HepG2 (cell line): Measurements from ENCODE around the gene MB. TPM values are rescaled to one million over a fixed set of nuclear protein-coding genes. Genes with fewer than 3 reads are reported as not detected.

Experiments used
- ATAC-seq: fragments of 200-7000 bp; cut with Tn5 transposase; 3 replicates; pipeline ENCODE4 v1.9.1; 2020; ENCODE audit warnings: mild to moderate bottlenecking, moderate library complexity
- BruUV-seq: library from RNA; stranded (reverse); fragments of 400-500 nt; replicated peaks from 2 replicates; lab custom pipeline; 2021; lab: Mats Ljungman, UMichigan
- CTCF ChIA-PET: fragments of 300-600 bp; formaldehyde crosslinking; extraction: SDS; loops from one replicate; lab custom pipeline; 2021; ENCODE audit warnings: low total read pairs, inconsistent platforms, low intra/inter-chr PET ratio; lab: Yijun Ruan, JAX
- POLR2A ChIA-PET: fragments of 350-600 bp; sonication (Branson Sonifier 250); formaldehyde crosslinking; loops from one replicate; lab custom pipeline; 2020; ENCODE audit warnings: antibody characterized with exemption, inconsistent platforms; lab: Yijun Ruan, JAX
- DNase-seq: peaks from one replicate; pipeline ENCODE4 v3.0.0-alpha.2; 2015; ENCODE audit warnings: low spot score
- FAIRE-seq: peaks from 3 replicates; lab custom pipeline; 2011; peaks lifted over from hg19 to GRCh38; lab: Jason Lieb, UNC
- H2AFZ ChIP-seq: one replicate; pipeline ENCODE4 v1.6.1; 2011; ENCODE audit warnings: low read length, inconsistent platforms
- H3K27ac ChIP-seq: fragments of 300-600 bp; 3 replicates; pipeline ENCODE4 v1.8.0; 2011; ENCODE audit warnings: mixed run types, mild to moderate bottlenecking, mixed read lengths, low read length, inconsistent platforms; ENCODE audit not compliant: insufficient read depth; ENCODE audit errors: extremely low read length
- H3K27me3 ChIP-seq, 2 experiments: fragments of 200-600 bp in 1 of 2; 2 replicates in 1 of 2; 3 replicates in 1 of 2; pipeline versions ENCODE4 v1.6.0 to v1.8.0; 2011; ENCODE audit warnings: low read length in 2 of 2, mild to moderate bottlenecking in 2 of 2, moderate library complexity in 2 of 2, inconsistent platforms in 1 of 2; ENCODE audit not compliant: insufficient read depth in 2 of 2, control insufficient read depth in 1 of 2
- H3K36me3 ChIP-seq, 2 experiments: fragments of 200-600 bp in 1 of 2; replicated peaks in 1 of 2; 2 replicates in 1 of 2; 3 replicates in 1 of 2; pipeline versions ENCODE4 v1.5.1 to v1.8.0; 2011; ENCODE audit warnings: low read length in 2 of 2, inconsistent platforms in 1 of 2; ENCODE audit not compliant: insufficient read depth in 2 of 2, control insufficient read depth in 1 of 2
- H3K4me1 ChIP-seq: 2 replicates; pipeline ENCODE4 v1.5.1; 2012; ENCODE audit warnings: low read length, inconsistent platforms; ENCODE audit not compliant: insufficient read depth
- H3K4me2 ChIP-seq: 2 replicates; pipeline ENCODE4 v1.6.0; 2011; ENCODE audit warnings: low read depth, low read length, inconsistent platforms
- H3K4me3 ChIP-seq, 3 experiments: fragments of 200-600 bp in 1 of 3; sonication (generic), shearing (Covaris generic) in 1 of 3; replicated peaks in 1 of 3; 2 replicates each; pipeline ENCODE4 v1.5.1; 2011 to 2016; ENCODE audit warnings: low read length in 3 of 3, inconsistent platforms in 2 of 3, low read depth in 2 of 3, mild to moderate bottlenecking in 2 of 3, control low read depth in 1 of 3, mixed read lengths in 1 of 3; ENCODE audit not compliant: insufficient read depth in 1 of 3
- H3K79me2 ChIP-seq: one replicate; pipeline ENCODE4 v1.6.1; 2011; ENCODE audit warnings: low read length, inconsistent platforms; ENCODE audit not compliant: insufficient read depth
- H3K9ac ChIP-seq: 2 replicates; pipeline ENCODE4 v1.6.0; 2011; ENCODE audit warnings: mild to moderate bottlenecking, low read depth, low read length, inconsistent platforms; ENCODE audit not compliant: insufficient read depth
- H3K9me3 ChIP-seq: 2 replicates; pipeline ENCODE4 v1.5.1; 2012; ENCODE audit warnings: mild to moderate bottlenecking, low read length
- H4K20me1 ChIP-seq: 2 replicates; pipeline ENCODE4 v1.6.0; 2011; ENCODE audit warnings: inconsistent platforms, mild to moderate bottlenecking, low read length, moderate library complexity; ENCODE audit not compliant: insufficient read depth
- IRX3 ChIP-seq: sonication (generic); formaldehyde crosslinking; IDR thresholded peaks from 2 replicates; pipeline ENCODE4 v1.8.1; 2023; ENCODE audit warnings: mild to moderate bottlenecking, low read depth, missing genetic modification reagents, borderline replicate concordance
- MED8 ChIP-seq: sonication (generic); formaldehyde crosslinking; IDR thresholded peaks from 2 replicates; pipeline ENCODE4 v1.8.1; 2023; ENCODE audit warnings: mild to moderate bottlenecking, missing genetic modification reagents; ENCODE audit not compliant: insufficient replicate concordance
- NCOA5 ChIP-seq: sonication (generic); formaldehyde crosslinking; IDR thresholded peaks from 2 replicates; pipeline ENCODE4 v1.4.0; 2020; ENCODE audit warnings: missing genetic modification reagents
- NFIC ChIP-seq: IDR thresholded peaks from 2 replicates; pipeline ENCODE4 v1.6.1; 2012; ENCODE audit warnings: mild to moderate bottlenecking, low read length, inconsistent platforms
- RBAK ChIP-seq: sonication (generic); formaldehyde crosslinking; IDR thresholded peaks from 2 replicates; pipeline ENCODE4 v1.5.1; 2020; ENCODE audit warnings: mild to moderate bottlenecking, missing genetic modification reagents
- RELA ChIP-seq: sonication (generic); formaldehyde crosslinking; IDR thresholded peaks from 2 replicates; pipeline ENCODE4 v1.4.0; 2020; ENCODE audit warnings: missing genetic modification reagents
- REXO4 ChIP-seq: sonication (generic); formaldehyde crosslinking; IDR thresholded peaks from 2 replicates; pipeline ENCODE4 v1.8.0; 2022; ENCODE audit warnings: missing genetic modification reagents, mild to moderate bottlenecking, borderline replicate concordance
- RXRA ChIP-seq: sonication (generic); formaldehyde crosslinking; IDR thresholded peaks from 2 replicates; pipeline ENCODE4 v1.5.1; 2020; ENCODE audit warnings: missing genetic modification reagents
- TFAP4 ChIP-seq: sonication (generic); IDR thresholded peaks from 2 replicates; pipeline ENCODE4 v1.6.1; 2016; ENCODE audit warnings: low read depth, borderline replicate concordance
- ZNF12 ChIP-seq: sonication (generic); formaldehyde crosslinking; IDR thresholded peaks from 2 replicates; pipeline ENCODE4 v1.5.0; 2020; ENCODE audit warnings: missing genetic modification reagents
- ZNF564 ChIP-seq: sonication (generic); formaldehyde crosslinking; IDR thresholded peaks from 2 replicates; pipeline ENCODE4 v1.8.1; 2023; ENCODE audit warnings: mild to moderate bottlenecking, missing genetic modification reagents
- ZNF7 ChIP-seq: IDR thresholded peaks from 2 replicates; pipeline ENCODE4 v1.6.1; 2016; ENCODE audit warnings: missing biosample characterization, missing genetic modification reagents
- ZSCAN29 ChIP-seq: sonication (generic); formaldehyde crosslinking; conservative IDR thresholded peaks from 2 replicates; pipeline ENCODE4 v1.4.0; 2020; ENCODE audit warnings: mild to moderate bottlenecking, missing genetic modification reagents
- WGBS: methylation state at CpG from one replicate; pipeline ENCODE4 v1.1.6; 2017; ENCODE audit warnings: low lambda C conversion rate; 5-methylcytosine and 5-hydroxymethylcytosine counted together
- in situ Hi-C: cut with HindIII; loops from 2 replicates; pipeline ENCODE4 v1.10.0; 2017; ENCODE audit warnings: low pct_unique_long_range_greater_than_20kb; ENCODE audit not compliant: extremely low pct_ligation_motif_present
- intact Hi-C: fragments of 100-400 bp; cut with micrococcal nuclease; formaldehyde crosslinking; loops from one replicate; pipeline ENCODE4 v1.10.0; 2022; ENCODE audit not compliant: unreplicated experiment
- polyA plus RNA-seq, 8 experiments: library from polyadenylated mRNA; depleted of rRNA in 3 of 8; stranded (reverse) in 7 of 8; unstranded in 1 of 8; fragments of >200 nt; fragmentation: Illumina TruSeq in 4 of 8; extraction: Trizol in 4 of 8; gene quantifications; 2 replicates each; pipeline versions ENCODE4 v1.2.1 to v1.2.3, GENCODE V29; 2011 to 2016; ENCODE audit warnings: low read depth in 4 of 8, missing spikeins in 1 of 8, mixed read lengths in 1 of 8; ENCODE audit not compliant: insufficient read depth in 1 of 8
- total RNA-seq, 5 experiments: library from RNA; depleted of rRNA; stranded (reverse); fragments of >200 nt; fragmentation: Illumina TruSeq; extraction: Trizol; gene quantifications; 2 replicates each; pipeline ENCODE4 v1.2.3, GENCODE V29; 2016; ENCODE audit warnings: low read depth in 1 of 5
- TF ChIP-seq, protein P1 (sequence below): sonication (generic); formaldehyde crosslinking; IDR thresholded peaks from 2 replicates; pipeline ENCODE4 v1.4.0; 2020; ENCODE audit warnings: missing genetic modification reagents, borderline replicate concordance

The MB gene
- total and polyA plus RNA-seq, 2 of the 13 experiments (the other 11 are each of a cell fraction or from before 2014, with no cell fraction given): 0.07 TPM; not detected in 1

DNA sequence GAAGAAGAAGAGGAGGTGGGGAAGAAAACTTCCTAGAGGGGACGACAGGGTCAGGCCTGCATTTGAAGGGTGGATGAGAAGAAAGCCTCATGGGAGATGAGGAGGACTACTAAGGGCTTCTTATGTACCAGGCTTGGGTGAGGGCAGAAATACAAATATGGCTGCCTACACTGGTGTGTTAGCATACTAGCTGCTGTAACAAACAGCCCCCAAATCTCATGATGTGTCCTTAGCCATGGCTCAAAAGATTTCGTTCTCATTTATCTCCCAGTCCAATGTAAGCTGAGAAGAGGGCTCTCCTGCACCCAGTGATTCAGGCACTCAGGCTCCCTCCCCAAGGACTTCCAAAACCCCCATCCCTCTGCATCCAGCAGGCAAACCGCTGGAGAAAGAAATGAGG, 11.6 kb upstream of the MB start:
- peak; percentile 98 for TF ChIP-seq ZNF12 (CRISPR knock-in tag)
- no peak for TF ChIP-seq TFAP4
- TF ChIP-seq NFIC: no peak
- TF ChIP-seq, protein P1, sequence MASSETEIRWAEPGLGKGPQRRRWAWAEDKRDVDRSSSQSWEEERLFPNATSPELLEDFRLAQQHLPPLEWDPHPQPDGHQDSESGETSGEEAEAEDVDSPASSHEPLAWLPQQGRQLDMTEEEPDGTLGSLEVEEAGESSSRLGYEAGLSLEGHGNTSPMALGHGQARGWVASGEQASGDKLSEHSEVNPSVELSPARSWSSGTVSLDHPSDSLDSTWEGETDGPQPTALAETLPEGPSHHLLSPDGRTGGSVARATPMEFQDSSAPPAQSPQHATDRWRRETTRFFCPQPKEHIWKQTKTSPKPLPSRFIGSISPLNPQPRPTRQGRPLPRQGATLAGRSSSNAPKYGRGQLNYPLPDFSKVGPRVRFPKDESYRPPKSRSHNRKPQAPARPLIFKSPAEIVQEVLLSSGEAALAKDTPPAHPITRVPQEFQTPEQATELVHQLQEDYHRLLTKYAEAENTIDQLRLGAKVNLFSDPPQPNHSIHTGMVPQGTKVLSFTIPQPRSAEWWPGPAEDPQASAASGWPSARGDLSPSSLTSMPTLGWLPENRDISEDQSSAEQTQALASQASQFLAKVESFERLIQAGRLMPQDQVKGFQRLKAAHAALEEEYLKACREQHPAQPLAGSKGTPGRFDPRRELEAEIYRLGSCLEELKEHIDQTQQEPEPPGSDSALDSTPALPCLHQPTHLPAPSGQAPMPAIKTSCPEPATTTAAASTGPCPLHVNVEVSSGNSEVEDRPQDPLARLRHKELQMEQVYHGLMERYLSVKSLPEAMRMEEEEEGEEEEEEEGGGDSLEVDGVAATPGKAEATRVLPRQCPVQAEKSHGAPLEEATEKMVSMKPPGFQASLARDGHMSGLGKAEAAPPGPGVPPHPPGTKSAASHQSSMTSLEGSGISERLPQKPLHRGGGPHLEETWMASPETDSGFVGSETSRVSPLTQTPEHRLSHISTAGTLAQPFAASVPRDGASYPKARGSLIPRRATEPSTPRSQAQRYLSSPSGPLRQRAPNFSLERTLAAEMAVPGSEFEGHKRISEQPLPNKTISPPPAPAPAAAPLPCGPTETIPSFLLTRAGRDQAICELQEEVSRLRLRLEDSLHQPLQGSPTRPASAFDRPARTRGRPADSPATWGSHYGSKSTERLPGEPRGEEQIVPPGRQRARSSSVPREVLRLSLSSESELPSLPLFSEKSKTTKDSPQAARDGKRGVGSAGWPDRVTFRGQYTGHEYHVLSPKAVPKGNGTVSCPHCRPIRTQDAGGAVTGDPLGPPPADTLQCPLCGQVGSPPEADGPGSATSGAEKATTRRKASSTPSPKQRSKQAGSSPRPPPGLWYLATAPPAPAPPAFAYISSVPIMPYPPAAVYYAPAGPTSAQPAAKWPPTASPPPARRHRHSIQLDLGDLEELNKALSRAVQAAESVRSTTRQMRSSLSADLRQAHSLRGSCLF: no peak
- no peak for TF ChIP-seq IRX3
- no peak for TF ChIP-seq ZNF7 (CRISPR knock-in tag)
- no peak for TF ChIP-seq MED8 (CRISPR knock-in tag)
- no peak for TF ChIP-seq ZNF564 (CRISPR knock-in tag)
- TF ChIP-seq REXO4 (CRISPR knock-in tag): no peak
- no peak for TF ChIP-seq RELA (CRISPR knock-in tag)
- TF ChIP-seq ZSCAN29: no peak
- TF ChIP-seq RBAK (CRISPR knock-in tag): peak; percentile 86; the same call in 1 of the 2 replicates
- no peak for TF ChIP-seq NCOA5 (CRISPR knock-in tag)
- TF ChIP-seq RXRA (CRISPR knock-in tag): no peak
- Histone ChIP-seq H3K79me2 (no peaks in the 10 kb centered on the region), H3K9me3 (no peaks in the 10 kb centered on the region), H2AFZ (no peak overlapping the region), H3K27ac (no peak overlapping the region), H3K4me1 (peaks cover 11% of the 10 kb centered on the region), H3K36me3 (no peaks in the 10 kb centered on the region), H3K4me2 (no peak overlapping the region), H3K27me3 (no peaks in the 10 kb centered on the region), H4K20me1 (no peaks in the 10 kb centered on the region), H3K9ac (no peak overlapping the region), H3K4me3 (no peak overlapping the region)
- FAIRE-seq: no peak
- WGBS: 85% methylated on average over 3 of the region's 3 CpGs
- BruUV-seq: no TSS peak
- in situ Hi-C loops (loop anchor here (5.0 to 10.0 kb wide), 3 partner anchors 64 to 494 kb away; no protein-coding TSS in a partner anchor), intact Hi-C loops (loop anchor here (5.0 kb wide), 2 partner anchors 294 to 499 kb away; no protein-coding TSS in a partner anchor)
- no peak for ATAC-seq
- ChIA-PET CTCF (no interaction called here), POLR2A (no interaction called here)
- DNase-seq: no peak
